ENCODE results near the gene MGAT3.
"Not testable (repeated sequence)": the region's sequence is repeated elsewhere in the genome, so short reads cannot be mapped to it uniquely, and the experiment has no call there.

Gene MGAT3

GRCh38 chr22:39501644-39502108 is 44.9 kb downstream of the MGAT3 start:
- no peaks in the 10 kb centered on the region for H3K9me3 ChIP-seq (ENCODE audit: insufficient read depth, low read length)
- DNase-seq (ENCODE audit: low read depth, low spot score), result no peak
- peaks cover 38% of the 10 kb centered on the region for H3K36me3 ChIP-seq (ENCODE audit: insufficient read depth, insufficient read length, low read length)
- H3K27me3 ChIP-seq (ENCODE audit: insufficient read depth, insufficient read length), result peaks cover 55% of the 10 kb centered on the region
- no peak for TF ChIP-seq YY1 (IDR thresholded peaks at IDR 0.05; ENCODE audit: insufficient read depth, insufficient read length)
- TF ChIP-seq ZNF274 (IDR thresholded peaks at IDR 0.05; ENCODE audit: low read depth, low read length), result no peak
- no peak for TF ChIP-seq SUZ12 (IDR thresholded peaks at IDR 0.05; ENCODE audit: extremely low read depth, insufficient read depth, insufficient read length)
- H3K9ac ChIP-seq (ENCODE audit: insufficient read length, low read depth), result peak overlapping the region; percentile 66
- peaks cover 5% of the 10 kb centered on the region for H3K4me1 ChIP-seq (ENCODE audit: insufficient read depth, insufficient read length)
- H3K4me3 ChIP-seq (ENCODE audit: insufficient read length, low read depth), result peak overlapping the region; percentile 18

GRCh38 chr22:39502109-39502788 is 45.4 kb downstream of the MGAT3 start, which contains the start of gene MIEF1:
Gene MIEF1, plus strand, starts transcription at chr22:39502290. Its CDS starts 9,005 bp downstream, at chr22:39511295.
- Histone ChIP-seq H3K4me1 (ENCODE audit: insufficient read depth, insufficient read length) (peaks cover 5% of the 10 kb centered on the region), H3K9ac (ENCODE audit: insufficient read length, low read depth) (peak within 1 kb of the TSS; percentile 94), H3K4me3 (ENCODE audit: insufficient read length, low read depth) (peak within 1 kb of the TSS; percentile 69), H3K27me3 (ENCODE audit: insufficient read depth, insufficient read length) (peaks cover 58% of the 10 kb centered on the region), H3K9me3 (ENCODE audit: insufficient read depth, low read length) (no peaks in the 10 kb centered on the region), H3K36me3 (ENCODE audit: insufficient read depth, insufficient read length, low read length) (peaks cover 42% of the 10 kb centered on the region)
- TF ChIP-seq SUZ12 (IDR thresholded peaks at IDR 0.05; ENCODE audit: extremely low read depth, insufficient read depth, insufficient read length), result no peak
- TF ChIP-seq YY1 (IDR thresholded peaks at IDR 0.05; ENCODE audit: insufficient read depth, insufficient read length), result peak; percentile 57
- peak; percentile 89 for DNase-seq (ENCODE audit: low read depth, low spot score)

GRCh38 chr22:39502789-39503409 is 46.1 kb downstream of the MGAT3 start:
- no peak for DNase-seq (ENCODE audit: low read depth, low spot score)
- peak overlapping the region; percentile 94 for H3K9ac ChIP-seq (ENCODE audit: insufficient read length, low read depth)
- TF ChIP-seq YY1 (IDR thresholded peaks at IDR 0.05; ENCODE audit: insufficient read depth, insufficient read length), result no peak
- no peak for TF ChIP-seq ZNF274 (IDR thresholded peaks at IDR 0.05; ENCODE audit: low read depth, low read length)
- TF ChIP-seq SUZ12 (IDR thresholded peaks at IDR 0.05; ENCODE audit: extremely low read depth, insufficient read depth, insufficient read length), result no peak
- peak overlapping the region; percentile 69 for H3K4me3 ChIP-seq (ENCODE audit: insufficient read length, low read depth)
- no peaks in the 10 kb centered on the region for H3K9me3 ChIP-seq (ENCODE audit: insufficient read depth, low read length)
- peaks cover 61% of the 10 kb centered on the region for H3K27me3 ChIP-seq (ENCODE audit: insufficient read depth, insufficient read length)
- peaks cover 45% of the 10 kb centered on the region for H3K36me3 ChIP-seq (ENCODE audit: insufficient read depth, insufficient read length, low read length)
- peaks cover 5% of the 10 kb centered on the region for H3K4me1 ChIP-seq (ENCODE audit: insufficient read depth, insufficient read length)

GRCh38 chr22:39503630-39504029 is 46.8 kb downstream of the MGAT3 start:
- no peak for DNase-seq (ENCODE audit: low read depth, low spot score)
- peaks cover 51% of the 10 kb centered on the region for H3K36me3 ChIP-seq (ENCODE audit: insufficient read depth, insufficient read length, low read length)
- H3K4me1 ChIP-seq (ENCODE audit: insufficient read depth, insufficient read length), result peaks cover 5% of the 10 kb centered on the region
- H3K9me3 ChIP-seq (ENCODE audit: insufficient read depth, low read length), result no peaks in the 10 kb centered on the region
- TF ChIP-seq SUZ12 (IDR thresholded peaks at IDR 0.05; ENCODE audit: extremely low read depth, insufficient read depth, insufficient read length) (no peak), YY1 (IDR thresholded peaks at IDR 0.05; ENCODE audit: insufficient read depth, insufficient read length) (no peak), ZNF274 (IDR thresholded peaks at IDR 0.05; ENCODE audit: low read depth, low read length) (no peak)
- no peak overlapping the region for H3K9ac ChIP-seq (ENCODE audit: insufficient read length, low read depth)
- no peak overlapping the region for H3K4me3 ChIP-seq (ENCODE audit: insufficient read length, low read depth)
- H3K27me3 ChIP-seq (ENCODE audit: insufficient read depth, insufficient read length), result peaks cover 63% of the 10 kb centered on the region

- Histone ChIP-seq H3K9ac (ENCODE audit: insufficient read length, low read depth) (no peak overlapping the region), H3K36me3 (ENCODE audit: insufficient read depth, insufficient read length, low read length) (peaks cover 53% of the 10 kb centered on the region), H3K4me3 (ENCODE audit: insufficient read length, low read depth) (no peak overlapping the region), H3K27me3 (ENCODE audit: insufficient read depth, insufficient read length) (peaks cover 67% of the 10 kb centered on the region), H3K4me1 (ENCODE audit: insufficient read depth, insufficient read length) (peaks cover 5% of the 10 kb centered on the region), H3K9me3 (ENCODE audit: insufficient read depth, low read length) (no peaks in the 10 kb centered on the region)
- DNase-seq (ENCODE audit: low read depth, low spot score), result no peak
- TF ChIP-seq YY1 (IDR thresholded peaks at IDR 0.05; ENCODE audit: insufficient read depth, insufficient read length) (no peak), SUZ12 (IDR thresholded peaks at IDR 0.05; ENCODE audit: extremely low read depth, insufficient read depth, insufficient read length) (no peak), ZNF274 (IDR thresholded peaks at IDR 0.05; ENCODE audit: low read depth, low read length) (no peak)
Measured at GRCh38 chr22:39504071-39504470, 47.3 kb downstream of the MGAT3 start.

- Histone ChIP-seq H3K36me3 (ENCODE audit: insufficient read depth, insufficient read length, low read length) (peaks cover 80% of the 10 kb centered on the region), H3K27me3 (ENCODE audit: insufficient read depth, insufficient read length) (peaks cover 82% of the 10 kb centered on the region)
- H3K4me3 ChIP-seq (ENCODE audit: insufficient read length, low read depth), result not testable (repeated sequence)
Measured at GRCh38 chr22:39507021-39507420, 50.2 kb downstream of the MGAT3 start.

GRCh38 chr22:39508393-39508792 is 51.6 kb downstream of the MGAT3 start:
- Histone ChIP-seq H3K36me3 (ENCODE audit: insufficient read depth, insufficient read length, low read length) (peaks cover 83% of the 10 kb centered on the region), H3K9me3 (ENCODE audit: insufficient read depth, low read length) (no peaks in the 10 kb centered on the region), H3K27me3 (ENCODE audit: insufficient read depth, insufficient read length) (peaks cover 84% of the 10 kb centered on the region)

More at GRCh38 chr22:39507021-39507420, 50.2 kb downstream of the MGAT3 start:
- H3K9ac ChIP-seq (ENCODE audit: insufficient read length, low read depth); H3K4me1 ChIP-seq (ENCODE audit: insufficient read depth, insufficient read length); H3K9me3 ChIP-seq (ENCODE audit: insufficient read depth, low read length); DNase-seq (ENCODE audit: low read depth, low spot score): not testable (repeated sequence)

More at GRCh38 chr22:39508393-39508792, 51.6 kb downstream of the MGAT3 start:
- no peak for DNase-seq (ENCODE audit: low read depth, low spot score)
- Histone ChIP-seq H3K4me3 (ENCODE audit: insufficient read length, low read depth) (no peak overlapping the region), H3K4me1 (ENCODE audit: insufficient read depth, insufficient read length) (no peaks in the 10 kb centered on the region), H3K9ac (ENCODE audit: insufficient read length, low read depth) (no peak overlapping the region)
- TF ChIP-seq SUZ12 (IDR thresholded peaks at IDR 0.05; ENCODE audit: extremely low read depth, insufficient read depth, insufficient read length) (no peak), ZNF274 (IDR thresholded peaks at IDR 0.05; ENCODE audit: low read depth, low read length) (no peak), YY1 (IDR thresholded peaks at IDR 0.05; ENCODE audit: insufficient read depth, insufficient read length) (no peak)

Measured in NT2/D1 (cell line).